GM18502 (cell line): ENCODE data around the gene ZFYVE19.
A peak's percentile ranks its signal among the peaks of the same experiment; 100 is the strongest.

Experiments used
- ATAC-seq: cut with Tn5 transposase; IDR thresholded peaks from one replicate; pipeline ENCODE4 v1.9.1; 2021; ENCODE audit warnings: mild to moderate bottlenecking; ENCODE audit not compliant: unreplicated experiment, poor library complexity

ZFYVE19 gene

GRCh38 chr15:40807028-40807887 is at the start of gene ZFYVE19, which contains the start of gene DNAJC17:
Gene ZFYVE19, plus strand, starts transcription at chr15:40807089. Its CDS starts 501 bp downstream, at chr15:40807590.
Gene DNAJC17, minus strand, starts transcription at chr15:40807473. Its CDS starts 27 bp downstream, at chr15:40807446.
- ATAC-seq, result peak; percentile 94

- ATAC-seq, result no peak
Measured at GRCh38 chr15:40759961-40760360, 46.9 kb upstream of the ZFYVE19 start.

GRCh38 chr15:40762919-40763800 is 43.7 kb upstream of the ZFYVE19 start:
- no peak for ATAC-seq

- peak; percentile 46 for ATAC-seq
Measured at GRCh38 chr15:40763801-40764628, 42.9 kb upstream of the ZFYVE19 start, which contains the start of gene GCHFR. Gene GCHFR, plus strand, starts transcription at chr15:40764068. Its CDS starts 113 bp downstream, at chr15:40764181.

GRCh38 chr15:40764629-40765103 is 42.2 kb upstream of the ZFYVE19 start:
- ATAC-seq, result no peak

GRCh38 chr15:40766194-40766815 is 40.6 kb upstream of the ZFYVE19 start:
- no peak for ATAC-seq

GRCh38 chr15:40766906-40767837 is 39.7 kb upstream of the ZFYVE19 start:
- no peak for ATAC-seq

GRCh38 chr15:40767838-40768500 is 38.9 kb upstream of the ZFYVE19 start:
- ATAC-seq, result no peak

- ATAC-seq, result peak; percentile 10
Measured at GRCh38 chr15:40768521-40769273, 38.2 kb upstream of the ZFYVE19 start.

GRCh38 chr15:40769274-40770146 is 37.4 kb upstream of the ZFYVE19 start, which contains the start of gene C15orf62:
Gene C15orf62, plus strand, starts transcription at chr15:40769980. Its CDS starts 516 bp downstream, at chr15:40770496.
- peak; percentile 46 for ATAC-seq

GRCh38 chr15:40770147-40770721 is 36.7 kb upstream of the ZFYVE19 start:
- ATAC-seq, result no peak

- no peak for ATAC-seq
Measured at GRCh38 chr15:40771242-40771641, 35.6 kb upstream of the ZFYVE19 start.

GRCh38 chr15:40772014-40772413 is 34.9 kb upstream of the ZFYVE19 start:
- ATAC-seq, result no peak

GRCh38 chr15:40773496-40773895 is 33.4 kb upstream of the ZFYVE19 start:
- ATAC-seq, result no peak

- no peak for ATAC-seq
Measured at GRCh38 chr15:40773902-40774301, 33.0 kb upstream of the ZFYVE19 start.

- ATAC-seq, result no peak
Measured at GRCh38 chr15:40775007-40775406, 31.9 kb upstream of the ZFYVE19 start.
